BLaER1 treated with 17β-estradiol and CSF1 and Interleukin-3, amounts not matched to agents 10 nM and 100 nM (cell line): ENCODE data around the gene ST6GALNAC3.

Experiments
- H3K27ac ChIP-seq, 11 experiments: shearing (Covaris generic); formaldehyde crosslinking; 2 replicates each; pipeline ENCODE4 v1.8.1; 2022
- H3K27me3 ChIP-seq, 11 experiments: shearing (Covaris generic); formaldehyde crosslinking; 2 replicates each; pipeline ENCODE4 v1.8.1; 2022
- H3K36me3 ChIP-seq, 11 experiments: shearing (Covaris generic); formaldehyde crosslinking; 2 replicates each; pipeline ENCODE4 v1.8.1; 2022
- H3K4me1 ChIP-seq, 10 experiments: shearing (Covaris generic); formaldehyde crosslinking; 2 replicates each; pipeline ENCODE4 v1.8.1; 2022
- H3K4me2 ChIP-seq, 11 experiments: shearing (Covaris generic); formaldehyde crosslinking; 2 replicates each; pipeline ENCODE4 v1.8.1; 2022
- H3K4me3 ChIP-seq, 10 experiments: shearing (Covaris generic); formaldehyde crosslinking; 2 replicates each; pipeline ENCODE4 v1.8.1; 2022
- H3K9ac ChIP-seq, 11 experiments: shearing (Covaris generic); formaldehyde crosslinking; 2 replicates each; pipeline ENCODE4 v1.8.1; 2022
- H3K9me3 ChIP-seq, 11 experiments: shearing (Covaris generic); formaldehyde crosslinking; replicated peaks in 1 of 11; 2 replicates each; pipeline ENCODE4 v1.8.1; 2022
- H4K20me1 ChIP-seq, 11 experiments: shearing (Covaris generic); formaldehyde crosslinking; 2 replicates each; pipeline ENCODE4 v1.8.1; 2022
- Cebpa-rat ChIP-seq, 11 experiments: shearing (Covaris generic); IDR thresholded peaks; 2 replicates each; pipeline ENCODE4 v1.8.1; 2022

ST6GALNAC3 gene

GRCh38 chr1:76080552-76081079, 6.1 kb downstream of the ST6GALNAC3 start:
- no peaks in the 10 kb centered on the region for H3K9me3 ChIP-seq
- H3K4me1 ChIP-seq = peaks cover 53 to 88% (median 70%) of the 10 kb centered on the region in 10 experiments
- peaks cover 0 to 20% (median 0%) of the 10 kb centered on the region in 11 experiments; a peak in 3 of 22 replicates for H3K27me3 ChIP-seq
- no peaks in the 10 kb centered on the region; a peak in 1 of 22 replicates for H3K36me3 ChIP-seq
- H3K4me2 ChIP-seq = peak overlapping the region; percentile 4 to 72 (median 46); a peak in 19 of 22 replicates
- peaks cover 0 to 54% (median 38%) of the 10 kb centered on the region in 11 experiments; a peak in 16 of 22 replicates for H4K20me1 ChIP-seq
- H3K27ac ChIP-seq = peak overlapping the region in 5 of 11 experiments; percentile 6 to 39 (median 22); a peak in 6 of 22 replicates
- no peak overlapping the region for H3K4me3 ChIP-seq
- no peak overlapping the region for H3K9ac ChIP-seq
- no peak for TF ChIP-seq Cebpa-rat (IDR thresholded peaks at IDR 0.05)

- Histone ChIP-seq H3K9ac (no peak overlapping the region), H3K27ac (peak overlapping the region in 1 of 11 experiments; percentile 39; a peak in 2 of 22 replicates), H4K20me1 (peaks cover 0 to 66% (median 46%) of the 10 kb centered on the region in 11 experiments; a peak in 16 of 22 replicates), H3K4me1 (peaks cover 47 to 73% (median 57%) of the 10 kb centered on the region in 10 experiments), H3K4me3 (no peak overlapping the region), H3K36me3 (no peaks in the 10 kb centered on the region; a peak in 1 of 22 replicates), H3K4me2 (peak overlapping the region in 8 of 11 experiments; percentile 55 to 86 (median 71); a peak in 11 of 22 replicates), H3K9me3 (no peaks in the 10 kb centered on the region), H3K27me3 (peaks cover 0 to 20% (median 0%) of the 10 kb centered on the region in 11 experiments; a peak in 3 of 22 replicates)
- TF ChIP-seq Cebpa-rat (IDR thresholded peaks at IDR 0.05) = no peak
Observed at GRCh38 chr1:76082062-76082461, 7.5 kb downstream of the ST6GALNAC3 start.

- Histone ChIP-seq H3K4me3 (no peak overlapping the region), H3K9me3 (no peaks in the 10 kb centered on the region), H3K27me3 (peaks cover 0 to 20% (median 0%) of the 10 kb centered on the region in 11 experiments; a peak in 3 of 22 replicates), H3K9ac (0 out of 22 replicates have a peak overlapping the region, but pooled peaks of 1 of the 11 experiments have one; percentile 22), H3K36me3 (no peaks in the 10 kb centered on the region; a peak in 1 of 22 replicates), H4K20me1 (peaks cover 0 to 66% (median 46%) of the 10 kb centered on the region in 11 experiments; a peak in 16 of 22 replicates), H3K4me1 (peaks cover 44 to 66% (median 56%) of the 10 kb centered on the region in 10 experiments), H3K27ac (peak overlapping the region in 4 of 11 experiments; percentile 30 to 74 (median 44); a peak in 7 of 22 replicates), H3K4me2 (peak overlapping the region; percentile 55 to 86 (median 70))
- no peak for TF ChIP-seq Cebpa-rat (IDR thresholded peaks at IDR 0.05)
Observed at GRCh38 chr1:76083189-76083588, 8.6 kb downstream of the ST6GALNAC3 start.

- Histone ChIP-seq H3K27ac (peak overlapping the region in 5 of 11 experiments; percentile 5 to 74 (median 62); a peak in 9 of 22 replicates), H3K4me2 (peak overlapping the region in 10 of 11 experiments; percentile 50 to 86 (median 80); a peak in 20 of 22 replicates), H3K4me3 (0 out of 20 replicates have a peak overlapping the region, but pooled peaks of 1 of the 10 experiments have one; percentile 4), H3K9ac (peak overlapping the region in 4 of 11 experiments; percentile 6 to 51 (median 24); a peak in 3 of 22 replicates), H3K4me1 (peaks cover 44 to 65% (median 56%) of the 10 kb centered on the region in 10 experiments), H3K36me3 (peaks cover 0 to 4% (median 0%) of the 10 kb centered on the region in 11 experiments; a peak in 1 of 22 replicates), H3K27me3 (peaks cover 0 to 20% (median 0%) of the 10 kb centered on the region in 11 experiments; a peak in 3 of 22 replicates), H4K20me1 (peaks cover 0 to 75% (median 46%) of the 10 kb centered on the region in 11 experiments; a peak in 16 of 22 replicates), H3K9me3 (no peaks in the 10 kb centered on the region)
- TF ChIP-seq Cebpa-rat (IDR thresholded peaks at IDR 0.05) = peak in 3 of 11 experiments; percentile 36 to 63 (median 37); a peak in 2 of 22 replicates
Observed at GRCh38 chr1:76084029-76084627, 9.6 kb downstream of the ST6GALNAC3 start.

GRCh38 chr1:76084685-76085084, 10.1 kb downstream of the ST6GALNAC3 start:
- peaks cover 0 to 78% (median 46%) of the 10 kb centered on the region in 11 experiments; a peak in 16 of 22 replicates for H4K20me1 ChIP-seq
- peak overlapping the region in 10 of 11 experiments; percentile 50 to 86 (median 80); a peak in 20 of 22 replicates for H3K4me2 ChIP-seq

GRCh38 chr1:76086109-76086508, 11.6 kb downstream of the ST6GALNAC3 start:
- Histone ChIP-seq H3K27me3 (peaks cover 0 to 20% (median 0%) of the 10 kb centered on the region in 11 experiments; a peak in 3 of 22 replicates), H3K4me2 (peak overlapping the region in 2 of 11 experiments; percentile 1 to 13; a peak in 2 of 22 replicates), H3K36me3 (peaks cover 0 to 4% (median 0%) of the 10 kb centered on the region in 11 experiments; a peak in 1 of 22 replicates), H3K27ac (no peak overlapping the region), H3K9me3 (0 out of 22 replicates have a peak, but pooled peaks cover 0 to 3% (median 0%) of the 10 kb centered on the region in 11 experiments), H3K4me1 (peaks cover 34 to 51% (median 42%) of the 10 kb centered on the region in 10 experiments), H3K4me3 (no peak overlapping the region), H3K9ac (no peak overlapping the region), H4K20me1 (peaks cover 0 to 79% (median 46%) of the 10 kb centered on the region in 11 experiments; a peak in 16 of 22 replicates)
- TF ChIP-seq Cebpa-rat (IDR thresholded peaks at IDR 0.05) = no peak

More at GRCh38 chr1:76084685-76085084, 10.1 kb downstream of the ST6GALNAC3 start:
- Histone ChIP-seq H3K4me1 (peaks cover 41 to 60% (median 52%) of the 10 kb centered on the region in 10 experiments), H3K27ac (peak overlapping the region in 5 of 11 experiments; percentile 5 to 62 (median 57); a peak in 7 of 22 replicates), H3K9ac (peak overlapping the region in 2 of 11 experiments; percentile 21 to 28; a peak in 3 of 22 replicates), H3K9me3 (0 out of 22 replicates have a peak, but pooled peaks cover 0 to 3% (median 0%) of the 10 kb centered on the region in 11 experiments), H3K27me3 (peaks cover 0 to 20% (median 0%) of the 10 kb centered on the region in 11 experiments; a peak in 3 of 22 replicates), H3K4me3 (no peak overlapping the region), H3K36me3 (peaks cover 0 to 4% (median 0%) of the 10 kb centered on the region in 11 experiments; a peak in 1 of 22 replicates)
- TF ChIP-seq Cebpa-rat (IDR thresholded peaks at IDR 0.05) = no peak

GRCh38 chr1:76086597-76086996, 12.1 kb downstream of the ST6GALNAC3 start:
- peaks cover 33 to 46% (median 38%) of the 10 kb centered on the region in 10 experiments for H3K4me1 ChIP-seq
- H3K9ac ChIP-seq = no peak overlapping the region
- no peak for TF ChIP-seq Cebpa-rat (IDR thresholded peaks at IDR 0.05)
- no peak overlapping the region for H3K27ac ChIP-seq
- no peak overlapping the region for H3K4me3 ChIP-seq
- H3K27me3 ChIP-seq = peaks cover 0 to 17% (median 0%) of the 10 kb centered on the region in 11 experiments; a peak in 3 of 22 replicates
- peaks cover 0 to 4% (median 0%) of the 10 kb centered on the region in 11 experiments; a peak in 1 of 22 replicates for H3K36me3 ChIP-seq
- peaks cover 0 to 80% (median 45%) of the 10 kb centered on the region in 11 experiments; a peak in 16 of 22 replicates for H4K20me1 ChIP-seq
- H3K4me2 ChIP-seq = peak overlapping the region in 2 of 11 experiments; percentile 1 to 13; a peak in 2 of 22 replicates
- H3K9me3 ChIP-seq = 0 out of 22 replicates have a peak, but pooled peaks cover 0 to 3% (median 0%) of the 10 kb centered on the region in 11 experiments
